Neural progenitor cell (in vitro differentiated cells): ENCODE data around the gene DYSF.

ENCODE experiments used
- EZH2phosphoT487 ChIP-seq: fragments of 200-600 bp; sonication (generic); IDR thresholded peaks from 2 replicates; pipeline ENCODE4 v1.6.1; 2017; ENCODE audit warnings: antibody characterized with exemption
- TF ChIP-seq, protein P1 (sequence below): fragments of 200-600 bp; sonication (generic); IDR thresholded peaks from 2 replicates; pipeline ENCODE4 v1.5.1; 2017; ENCODE audit warnings: antibody characterized with exemption, mild to moderate bottlenecking

DNA sequence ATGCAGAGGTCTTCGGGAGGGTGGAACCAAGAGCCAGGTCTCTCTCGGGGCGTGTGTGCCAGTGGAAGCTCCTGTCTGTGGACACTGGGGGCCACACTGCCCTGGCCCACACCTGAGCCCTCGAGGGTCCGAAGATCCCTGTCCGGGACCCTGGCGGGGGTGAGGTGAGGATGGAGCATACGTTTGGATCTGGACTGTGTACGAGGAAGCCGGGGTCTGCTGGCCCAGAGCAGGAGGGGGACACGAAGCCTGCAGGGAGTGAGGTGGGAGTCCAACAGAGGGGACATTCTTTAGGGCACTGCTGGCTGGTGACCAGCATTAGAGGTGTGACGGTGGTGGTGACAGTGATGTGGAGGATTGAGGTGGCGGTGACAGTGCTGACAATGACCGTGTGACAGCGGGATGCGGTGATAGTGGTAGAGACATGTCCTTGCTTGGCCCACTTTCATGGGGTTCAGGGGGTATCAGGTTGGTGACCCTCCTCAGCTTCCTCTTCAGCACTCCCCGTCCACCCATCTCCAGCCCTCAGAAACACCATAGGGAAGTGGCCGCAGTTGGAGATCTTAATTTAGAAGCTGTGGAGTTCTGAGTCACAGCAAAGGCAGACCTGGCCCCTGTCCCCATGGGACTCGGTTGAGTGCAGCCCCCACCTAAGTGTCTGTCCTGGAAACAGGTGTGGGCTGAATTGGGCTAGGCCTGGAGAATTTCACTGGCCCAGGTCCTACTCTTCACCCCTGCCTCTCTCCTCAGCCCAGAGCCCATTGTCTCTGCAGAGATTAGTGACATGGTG is 252.0 kb downstream of the DYSF start:
- TF ChIP-seq, protein P1, sequence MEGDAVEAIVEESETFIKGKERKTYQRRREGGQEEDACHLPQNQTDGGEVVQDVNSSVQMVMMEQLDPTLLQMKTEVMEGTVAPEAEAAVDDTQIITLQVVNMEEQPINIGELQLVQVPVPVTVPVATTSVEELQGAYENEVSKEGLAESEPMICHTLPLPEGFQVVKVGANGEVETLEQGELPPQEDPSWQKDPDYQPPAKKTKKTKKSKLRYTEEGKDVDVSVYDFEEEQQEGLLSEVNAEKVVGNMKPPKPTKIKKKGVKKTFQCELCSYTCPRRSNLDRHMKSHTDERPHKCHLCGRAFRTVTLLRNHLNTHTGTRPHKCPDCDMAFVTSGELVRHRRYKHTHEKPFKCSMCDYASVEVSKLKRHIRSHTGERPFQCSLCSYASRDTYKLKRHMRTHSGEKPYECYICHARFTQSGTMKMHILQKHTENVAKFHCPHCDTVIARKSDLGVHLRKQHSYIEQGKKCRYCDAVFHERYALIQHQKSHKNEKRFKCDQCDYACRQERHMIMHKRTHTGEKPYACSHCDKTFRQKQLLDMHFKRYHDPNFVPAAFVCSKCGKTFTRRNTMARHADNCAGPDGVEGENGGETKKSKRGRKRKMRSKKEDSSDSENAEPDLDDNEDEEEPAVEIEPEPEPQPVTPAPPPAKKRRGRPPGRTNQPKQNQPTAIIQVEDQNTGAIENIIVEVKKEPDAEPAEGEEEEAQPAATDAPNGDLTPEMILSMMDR = no peak
- TF ChIP-seq EZH2phosphoT487 = no peak
